ENCODE results near the gene TNFRSF8. TPM values are rescaled to one million over a fixed set of nuclear protein-coding genes. Genes with fewer than 3 reads are reported as not detected.

The TNFRSF8 gene
- total RNA-seq, 1 donor from 2014 or later = 0.59 TPM

- ATAC-seq (ENCODE audit: poor library complexity) (peak; percentile 94), DNase-seq (peak; percentile 96)
- intact Hi-C loops (cut with DNase I) = no loop called here
Observed at GRCh38 chr1:12161662-12162458, 98.8 kb downstream of the TNFRSF8 start.

DNA sequence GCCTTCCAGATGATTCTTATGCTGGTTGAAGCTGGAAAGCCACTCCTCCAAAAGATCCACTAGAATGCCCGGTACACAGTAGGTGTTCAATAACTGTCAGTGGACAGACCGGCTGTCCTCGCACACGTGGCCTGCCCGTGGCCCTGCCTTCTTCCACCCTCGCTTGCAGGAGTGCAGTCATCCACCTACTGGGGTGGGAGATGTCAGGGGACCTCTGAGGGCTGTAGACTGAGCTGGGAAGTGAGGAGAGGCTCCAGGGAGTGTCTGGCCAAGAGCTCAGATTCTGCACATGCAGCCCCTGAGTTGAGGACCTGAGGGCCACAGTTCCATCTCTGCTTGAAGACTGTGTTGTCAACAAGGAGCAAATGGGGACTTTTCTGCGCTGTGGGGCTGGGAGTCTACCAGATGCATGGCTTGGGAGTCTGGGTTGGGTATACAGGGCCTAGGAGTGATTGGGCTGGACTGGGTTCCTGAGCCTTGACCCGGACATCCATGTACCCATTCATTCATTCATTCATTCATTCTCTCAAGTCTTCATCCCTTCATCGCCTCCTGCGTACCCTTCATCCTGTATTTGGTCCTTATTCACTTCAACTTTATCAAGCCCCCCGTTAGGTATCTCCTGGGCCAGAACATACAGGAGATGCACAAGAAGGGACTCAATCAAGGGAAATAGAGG lies 99.5 kb downstream of the TNFRSF8 start:
- ATAC-seq (ENCODE audit: poor library complexity) (no peak), DNase-seq (no peak)
- intact Hi-C loops (cut with DNase I) = no loop called here

DNA sequence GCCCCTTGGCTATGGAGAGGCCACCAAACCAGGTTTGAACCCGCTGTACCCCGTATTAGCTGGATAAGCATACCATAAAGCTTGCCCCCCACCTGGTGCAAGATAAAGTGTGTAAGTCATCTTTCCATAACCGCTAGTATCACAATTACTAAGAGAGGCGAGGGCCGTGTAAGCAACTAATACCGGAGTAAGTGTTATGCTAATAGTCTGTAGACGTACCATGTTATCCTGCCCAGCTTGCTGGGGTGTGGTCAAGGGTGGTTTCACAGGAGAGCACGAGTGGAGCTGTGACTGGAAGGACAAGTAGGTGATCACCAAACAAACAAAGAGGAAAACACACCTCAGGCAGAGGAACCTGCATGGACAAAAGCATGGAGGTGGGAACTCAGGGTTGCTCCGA lies 100.1 kb downstream of the TNFRSF8 start:
- DNase-seq (no peak), ATAC-seq (ENCODE audit: poor library complexity) (no peak)
- intact Hi-C loops (cut with DNase I) = no loop called here

DNA sequence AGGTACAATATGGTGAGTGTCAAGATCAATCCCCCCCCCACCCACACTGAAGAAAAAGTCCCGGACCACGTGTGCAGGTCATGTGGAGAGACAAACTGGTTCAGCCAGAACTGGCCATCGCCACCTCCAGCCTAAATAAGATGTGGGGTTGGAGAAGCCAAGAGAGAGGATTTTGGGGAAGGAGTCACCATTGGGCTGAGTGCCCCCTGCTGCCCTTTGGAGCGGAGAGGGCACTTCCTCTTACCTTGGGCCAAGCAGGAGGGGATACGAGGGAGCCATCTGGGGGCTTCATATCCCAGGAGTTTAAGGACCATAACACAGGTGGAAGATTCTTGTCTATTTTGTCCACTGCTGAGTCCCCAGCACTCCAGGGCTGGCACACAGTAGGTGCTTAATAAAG lies 101.1 kb downstream of the TNFRSF8 start:
- intact Hi-C loops (cut with DNase I) = no loop called here
- DNase-seq = no peak
- no peak for ATAC-seq (ENCODE audit: poor library complexity)

DNA sequence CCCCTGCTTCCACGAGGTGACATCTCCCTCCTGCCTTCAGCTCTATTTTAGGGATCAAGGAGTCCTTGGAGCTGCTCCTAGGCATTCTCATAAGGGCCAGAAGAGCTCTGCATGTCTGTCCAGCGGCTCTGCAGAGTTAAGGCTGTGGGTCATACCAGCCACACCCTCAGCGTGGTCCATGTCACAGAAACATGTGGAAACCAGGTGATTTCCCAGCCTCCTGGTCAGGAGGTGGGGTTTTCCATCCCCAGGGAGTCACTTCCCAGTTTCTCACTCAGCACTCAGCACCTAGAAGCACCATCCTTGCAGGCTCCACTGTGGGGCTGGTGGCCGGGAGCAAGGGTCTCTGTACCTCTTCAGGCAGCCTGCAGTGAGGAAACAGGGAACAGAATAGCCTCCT lies 102.2 kb downstream of the TNFRSF8 start:
- DNase-seq (no peak), ATAC-seq (ENCODE audit: poor library complexity) (no peak)
- intact Hi-C loops (cut with DNase I) = no loop called here

DNA sequence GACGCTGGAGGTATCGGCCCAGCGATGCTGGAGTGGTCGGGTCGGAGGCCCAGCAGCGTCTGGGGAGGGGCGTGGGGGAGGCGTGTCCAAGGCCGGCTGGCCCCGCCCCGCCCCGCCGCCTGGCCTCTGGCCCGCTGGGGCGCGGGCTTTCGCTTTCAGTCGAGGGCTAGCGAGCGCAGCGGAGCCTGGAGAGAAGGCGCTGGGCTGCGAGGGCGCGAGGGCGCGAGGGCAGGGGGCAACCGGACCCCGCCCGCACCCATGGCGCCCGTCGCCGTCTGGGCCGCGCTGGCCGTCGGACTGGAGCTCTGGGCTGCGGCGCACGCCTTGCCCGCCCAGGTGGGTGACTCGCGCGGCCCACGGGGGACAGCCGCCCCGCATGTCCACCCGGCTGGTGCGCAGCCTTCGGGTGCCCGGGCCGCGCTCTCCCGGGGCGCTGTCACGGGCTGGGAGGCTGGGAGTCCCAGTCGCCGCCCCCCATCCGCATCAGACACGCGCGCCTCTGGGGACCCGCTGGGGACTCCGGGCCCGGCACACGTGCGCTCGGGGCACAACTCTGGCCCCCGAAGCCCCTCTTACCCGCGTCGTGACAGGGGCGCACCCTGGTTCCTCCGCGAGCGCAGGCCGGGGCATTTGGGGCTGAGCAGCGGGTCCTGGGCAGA lies 103.9 kb downstream of the TNFRSF8 start, which contains the start of gene TNFRSF1B:
Gene TNFRSF1B, plus strand, starts transcription at position 158 of the 659 bp plus-strand sequence. Its CDS starts 101 bp downstream, at position 259.
- peak; percentile 86 for DNase-seq
- peak; percentile 71 for ATAC-seq (ENCODE audit: poor library complexity)
- intact Hi-C loops (cut with DNase I) = no loop called here

DNA sequence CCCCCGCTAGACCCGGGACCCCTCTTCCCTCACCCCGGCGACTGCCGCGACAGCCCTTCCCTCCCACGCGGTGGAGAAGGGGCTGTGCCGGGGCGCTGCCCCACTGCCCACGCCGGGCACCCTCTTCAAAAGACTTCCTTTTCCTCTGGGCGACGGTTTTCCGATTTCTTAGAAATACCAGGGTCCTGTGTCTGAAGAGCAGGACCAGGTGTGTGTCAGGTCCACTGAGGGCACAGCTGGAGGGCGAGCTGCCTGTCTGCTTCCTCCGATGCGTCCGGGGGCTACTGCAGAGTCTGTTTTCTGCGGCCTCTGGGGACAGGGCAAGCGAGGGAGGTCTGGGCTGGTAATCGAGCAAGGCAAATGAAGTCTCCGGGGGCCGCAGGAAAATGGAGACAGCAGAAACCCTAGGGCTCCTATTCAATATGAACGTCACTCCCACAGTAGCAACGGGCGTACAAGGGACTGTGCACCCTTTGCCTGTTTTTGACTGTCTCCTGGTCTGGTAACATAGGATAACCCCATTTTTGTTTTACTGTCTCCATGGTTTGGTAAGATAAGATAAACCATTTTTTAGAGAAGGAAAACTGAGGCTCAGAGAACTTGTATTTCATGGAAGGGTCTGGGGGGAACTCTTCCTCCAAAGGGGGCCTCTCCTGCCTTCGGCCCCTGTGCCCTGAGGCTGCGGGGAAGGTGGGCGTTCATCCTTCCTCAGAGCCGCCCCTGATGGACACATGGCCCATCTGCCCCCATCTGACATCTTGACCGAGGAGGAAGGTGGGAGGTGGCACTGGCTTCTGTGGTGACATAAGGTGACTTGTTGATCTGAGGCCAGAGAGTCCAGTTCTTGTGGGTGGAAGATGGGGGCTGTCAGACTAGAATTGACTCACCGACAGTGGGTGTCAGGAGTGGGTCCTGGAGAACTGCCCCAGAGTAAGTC lies 104.7 kb downstream of the TNFRSF8 start:
- peak; percentile 22 for ATAC-seq (ENCODE audit: poor library complexity)
- intact Hi-C loops (cut with DNase I) = no loop called here
- DNase-seq = no peak

- DNase-seq (no peak), ATAC-seq (ENCODE audit: poor library complexity) (peak; percentile 41)
Observed at GRCh38 chr1:12168451-12169160, 105.5 kb downstream of the TNFRSF8 start.

DNA sequence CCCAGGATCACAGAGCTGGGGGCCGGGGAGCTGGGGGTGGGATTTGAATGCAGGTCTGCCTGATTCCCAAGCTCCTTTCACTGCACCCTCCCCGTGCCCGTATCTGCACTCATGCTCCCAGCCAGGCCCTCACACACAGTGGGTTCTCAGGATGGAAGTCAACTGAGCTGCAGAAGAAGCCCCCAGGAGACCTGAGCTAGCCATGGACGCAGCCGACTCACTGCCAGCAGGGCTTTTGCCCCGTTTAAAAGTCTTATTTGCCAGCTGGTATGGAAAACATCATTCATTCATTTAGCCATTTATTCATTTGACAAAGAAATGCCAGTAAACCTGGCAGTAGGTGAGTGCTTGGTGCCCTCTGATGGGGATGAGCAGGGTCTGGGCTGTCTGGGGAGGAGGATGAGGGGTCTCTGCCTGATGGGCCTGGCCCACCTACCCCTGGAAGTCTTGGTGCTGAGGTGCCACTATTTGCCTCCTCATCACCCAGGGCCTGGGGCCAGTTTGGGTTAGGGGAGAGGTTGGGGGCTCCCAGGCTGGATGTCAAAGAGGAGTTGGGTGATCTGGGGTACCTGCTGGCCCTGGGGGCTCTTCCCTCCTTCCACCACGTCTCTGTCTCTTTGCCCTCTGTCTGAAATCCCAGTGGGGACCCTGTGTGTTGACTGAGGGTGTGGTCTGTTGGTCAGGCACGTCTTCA lies 106.5 kb downstream of the TNFRSF8 start:
- no peak for DNase-seq
- no peak for ATAC-seq (ENCODE audit: poor library complexity)
- intact Hi-C loops (cut with DNase I) = no loop called here

More at GRCh38 chr1:12168451-12169160, 105.5 kb downstream of the TNFRSF8 start:
- intact Hi-C loops (cut with DNase I) = no loop called here

GRCh38 chr1:12170263-12170671 lies 107.2 kb downstream of the TNFRSF8 start:
- DNase-seq = no peak
- intact Hi-C loops (cut with DNase I) = no loop called here
- ATAC-seq (ENCODE audit: poor library complexity) = peak; percentile 19

- intact Hi-C loops (cut with DNase I) = no loop called here
- DNase-seq (no peak), ATAC-seq (ENCODE audit: poor library complexity) (no peak)
Observed at GRCh38 chr1:12171206-12172041, 108.3 kb downstream of the TNFRSF8 start.

GRCh38 chr1:12172042-12172851 lies 109.1 kb downstream of the TNFRSF8 start:
- ATAC-seq (ENCODE audit: poor library complexity) = no peak
- intact Hi-C loops (cut with DNase I) = no loop called here
- no peak for DNase-seq

- intact Hi-C loops (cut with DNase I) = no loop called here
- DNase-seq = no peak
- no peak for ATAC-seq (ENCODE audit: poor library complexity)
Observed at GRCh38 chr1:12173041-12173509, 110.0 kb downstream of the TNFRSF8 start.

GRCh38 chr1:12173631-12174121 lies 110.6 kb downstream of the TNFRSF8 start:
- intact Hi-C loops (cut with DNase I) = no loop called here
- ATAC-seq (ENCODE audit: poor library complexity) (peak; percentile 16), DNase-seq (peak; percentile 71)
